Endothelial cell (in vitro differentiated cells): Measurements from ENCODE around the gene SLC6A9. TPM values are rescaled to one million over a fixed set of nuclear protein-coding genes. Genes with fewer than 3 reads are reported as not detected.

Experiments
- DNase-seq: peaks from one replicate; pipeline ENCODE4 v3.0.0; 2021; ENCODE audit warnings: low spot score
- H3K27ac Mint-ChIP-seq: one replicate; pipeline ENCODE4 v1.8.0; 2021; ENCODE audit warnings: mixed read lengths, inconsistent platforms; ENCODE audit not compliant: unreplicated experiment
- H3K27me3 Mint-ChIP-seq: one replicate; pipeline ENCODE4 v1.8.0; 2021; ENCODE audit warnings: mild to moderate bottlenecking, moderate library complexity, mixed read lengths, inconsistent platforms; ENCODE audit not compliant: unreplicated experiment
- H3K36me3 Mint-ChIP-seq: one replicate; pipeline ENCODE4 v1.8.0; 2021; ENCODE audit warnings: mild to moderate bottlenecking, low read depth, mixed read lengths, inconsistent platforms; ENCODE audit not compliant: unreplicated experiment
- H3K4me1 Mint-ChIP-seq: one replicate; pipeline ENCODE4 v1.8.0; 2021; ENCODE audit warnings: mild to moderate bottlenecking, mixed read lengths, inconsistent platforms; ENCODE audit not compliant: unreplicated experiment
- H3K4me3 Mint-ChIP-seq: one replicate; pipeline ENCODE4 v1.8.0; 2021; ENCODE audit warnings: mild to moderate bottlenecking, mixed read lengths, inconsistent platforms; ENCODE audit not compliant: unreplicated experiment
- H3K9me3 Mint-ChIP-seq: one replicate; pipeline ENCODE4 v1.8.0; 2021; ENCODE audit warnings: mixed read lengths, inconsistent platforms; ENCODE audit not compliant: unreplicated experiment
- total RNA-seq: library from RNA; stranded (reverse); fragmentation: NEBNext Ultra II Directional; extraction: Animal tissue kit (Norgen Biotek cat#: 25700); gene quantifications from one replicate; pipeline ENCODE4 v1.2.1, GENCODE V29; 2021; ENCODE audit not compliant: unreplicated experiment
- TF ChIP-seq, protein P1 (sequence below): fragments of 200-600 bp; sonication (generic); IDR thresholded peaks from one replicate; pipeline ENCODE4 v1.5.0; 2021; ENCODE audit warnings: antibody characterized with exemption; ENCODE audit not compliant: unreplicated experiment

Gene SLC6A9
- total RNA-seq, 1 donor from 2014 or later = 2.8 TPM

DNA sequence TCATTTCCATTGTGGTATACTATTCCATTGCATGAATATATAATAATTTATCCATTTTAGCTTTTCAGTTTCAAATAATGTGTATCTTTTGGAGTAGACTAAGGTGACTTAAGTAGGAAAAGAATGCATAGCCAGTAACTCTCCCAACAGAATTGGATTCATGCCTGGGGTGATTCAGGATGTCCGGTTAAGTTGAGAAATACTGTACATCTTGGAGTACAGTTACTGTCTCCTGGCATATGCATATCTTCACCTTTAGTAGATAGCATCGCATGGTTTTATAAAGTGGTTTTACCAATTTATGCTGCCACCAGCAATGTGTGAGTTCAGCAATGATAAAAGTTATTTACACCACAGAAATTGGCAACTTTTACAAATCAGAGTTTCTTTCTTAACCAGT lies 18.6 kb upstream of the SLC6A9 start:
- Mint-ChIP-seq H3K36me3 (no peaks in the 10 kb centered on the region), H3K4me3 (no peak overlapping the region), H3K27ac (no peak overlapping the region), H3K27me3 (peaks cover 2% of the 10 kb centered on the region), H3K4me1 (peaks cover 23% of the 10 kb centered on the region), H3K9me3 (no peaks in the 10 kb centered on the region)
- no peak for DNase-seq
- TF ChIP-seq, protein P1, sequence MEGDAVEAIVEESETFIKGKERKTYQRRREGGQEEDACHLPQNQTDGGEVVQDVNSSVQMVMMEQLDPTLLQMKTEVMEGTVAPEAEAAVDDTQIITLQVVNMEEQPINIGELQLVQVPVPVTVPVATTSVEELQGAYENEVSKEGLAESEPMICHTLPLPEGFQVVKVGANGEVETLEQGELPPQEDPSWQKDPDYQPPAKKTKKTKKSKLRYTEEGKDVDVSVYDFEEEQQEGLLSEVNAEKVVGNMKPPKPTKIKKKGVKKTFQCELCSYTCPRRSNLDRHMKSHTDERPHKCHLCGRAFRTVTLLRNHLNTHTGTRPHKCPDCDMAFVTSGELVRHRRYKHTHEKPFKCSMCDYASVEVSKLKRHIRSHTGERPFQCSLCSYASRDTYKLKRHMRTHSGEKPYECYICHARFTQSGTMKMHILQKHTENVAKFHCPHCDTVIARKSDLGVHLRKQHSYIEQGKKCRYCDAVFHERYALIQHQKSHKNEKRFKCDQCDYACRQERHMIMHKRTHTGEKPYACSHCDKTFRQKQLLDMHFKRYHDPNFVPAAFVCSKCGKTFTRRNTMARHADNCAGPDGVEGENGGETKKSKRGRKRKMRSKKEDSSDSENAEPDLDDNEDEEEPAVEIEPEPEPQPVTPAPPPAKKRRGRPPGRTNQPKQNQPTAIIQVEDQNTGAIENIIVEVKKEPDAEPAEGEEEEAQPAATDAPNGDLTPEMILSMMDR = no peak

DNA sequence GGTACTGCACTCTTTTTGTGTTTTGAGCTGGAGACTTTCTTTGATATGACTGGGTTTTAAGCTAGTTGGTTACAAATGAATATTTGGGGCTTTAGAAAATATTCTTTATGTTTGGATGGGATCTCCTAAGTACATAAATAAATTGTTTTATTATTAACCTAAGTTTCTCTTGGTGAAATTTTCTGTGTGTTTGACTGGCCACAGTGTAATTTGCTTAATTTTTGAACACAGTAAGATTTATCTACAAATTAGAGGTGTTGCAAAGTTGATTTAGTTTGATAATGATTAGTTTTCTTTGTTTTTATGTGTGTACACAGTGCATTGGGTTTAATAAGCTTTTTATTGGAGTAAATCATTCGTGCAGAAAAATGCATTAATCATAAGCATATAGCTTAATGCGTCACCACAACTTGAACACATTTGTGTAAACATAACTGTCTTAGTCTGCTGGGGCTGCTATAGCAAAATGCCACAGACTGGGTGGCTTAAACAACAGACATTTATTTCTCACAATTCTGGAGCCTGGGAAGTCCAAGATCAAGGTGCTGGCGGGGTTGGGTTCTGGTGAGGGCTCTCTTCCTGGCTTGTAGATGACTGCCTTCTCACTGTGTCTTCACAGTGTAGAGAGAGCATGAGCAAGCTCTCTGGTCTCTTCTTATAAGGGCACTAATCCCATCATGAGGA lies 17.4 kb upstream of the SLC6A9 start:
- no peak for DNase-seq
- peak overlapping the region; percentile 93 for H3K27ac Mint-ChIP-seq
- H3K36me3 Mint-ChIP-seq = no peaks in the 10 kb centered on the region
- TF ChIP-seq, protein P1 = no peak
- peak overlapping the region; percentile 82 for H3K4me3 Mint-ChIP-seq
- H3K9me3 Mint-ChIP-seq = no peaks in the 10 kb centered on the region
- peaks cover 23% of the 10 kb centered on the region for H3K4me1 Mint-ChIP-seq
- H3K27me3 Mint-ChIP-seq = peaks cover 2% of the 10 kb centered on the region

DNA sequence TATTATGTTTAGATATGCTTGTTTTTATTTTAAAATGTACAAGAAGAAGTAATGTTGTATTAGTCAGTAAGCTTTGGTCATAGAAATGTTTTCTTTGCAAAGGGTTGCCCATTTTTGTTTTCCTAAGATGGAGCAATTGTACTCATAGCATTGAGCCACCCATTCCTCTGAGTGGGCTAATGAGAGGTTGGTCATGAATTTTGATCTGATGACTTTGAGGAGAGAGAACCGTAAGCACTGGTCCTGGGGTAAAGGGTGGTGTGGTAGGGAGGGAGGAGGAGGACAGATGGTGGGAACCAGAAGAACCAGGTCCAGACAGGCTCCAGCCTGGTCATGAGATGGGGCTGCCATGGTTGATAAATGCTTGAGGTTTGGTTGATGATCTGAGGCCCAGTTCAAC lies 15.9 kb upstream of the SLC6A9 start:
- no peak for DNase-seq
- TF ChIP-seq, protein P1 = no peak
- Mint-ChIP-seq H3K4me1 (peaks cover 25% of the 10 kb centered on the region), H3K27ac (no peak overlapping the region), H3K27me3 (peaks cover 2% of the 10 kb centered on the region), H3K4me3 (no peak overlapping the region), H3K36me3 (no peaks in the 10 kb centered on the region), H3K9me3 (no peaks in the 10 kb centered on the region)

- H3K27ac Mint-ChIP-seq = no peak overlapping the region
- TF ChIP-seq, protein P1 = no peak
- no peaks in the 10 kb centered on the region for H3K36me3 Mint-ChIP-seq
- H3K27me3 Mint-ChIP-seq = no peaks in the 10 kb centered on the region
- no peak for DNase-seq
- H3K9me3 Mint-ChIP-seq = no peaks in the 10 kb centered on the region
- peaks cover 23% of the 10 kb centered on the region for H3K4me1 Mint-ChIP-seq
- no peak overlapping the region for H3K4me3 Mint-ChIP-seq
Measured at GRCh38 chr1:44045064-44045463, 13.8 kb upstream of the SLC6A9 start.

DNA sequence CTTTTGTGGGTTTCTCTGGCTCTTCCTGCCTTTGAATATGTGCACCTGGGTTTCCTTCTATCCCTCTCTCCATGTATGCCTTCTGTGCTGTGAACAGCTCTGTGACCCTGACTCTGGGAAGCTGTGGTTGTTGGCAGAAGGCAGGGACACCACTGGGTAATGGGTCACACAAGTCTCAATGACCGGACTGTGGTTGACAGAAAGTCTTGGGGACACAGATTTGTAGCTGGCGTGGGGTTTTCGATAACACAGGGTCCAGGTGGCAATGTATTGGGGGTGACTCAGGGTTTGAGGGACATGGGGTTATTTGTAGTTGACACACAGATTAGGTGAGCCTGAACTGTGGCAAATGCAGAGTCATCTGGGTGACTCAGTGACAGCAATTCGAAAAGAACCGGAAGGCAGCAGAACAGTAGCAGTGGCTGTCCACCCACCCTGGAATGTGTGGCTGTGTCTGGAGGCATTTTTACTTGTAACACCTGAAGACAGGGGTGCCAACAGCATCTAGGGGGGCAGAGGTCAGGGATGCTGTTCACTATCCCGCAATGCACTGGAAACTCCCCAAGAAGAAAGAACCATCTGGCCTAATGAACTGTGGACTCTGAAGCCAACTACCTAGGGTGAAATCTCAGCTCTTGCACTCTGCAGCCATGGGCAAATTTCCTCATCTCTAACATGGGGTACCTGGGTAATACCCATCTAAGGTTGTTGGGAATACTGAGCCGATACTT lies 13.0 kb upstream of the SLC6A9 start:
- H3K27me3 Mint-ChIP-seq = no peaks in the 10 kb centered on the region
- TF ChIP-seq, protein P1 = no peak
- H3K36me3 Mint-ChIP-seq = no peaks in the 10 kb centered on the region
- no peaks in the 10 kb centered on the region for H3K9me3 Mint-ChIP-seq
- no peak for DNase-seq
- no peak overlapping the region for H3K4me3 Mint-ChIP-seq
- peaks cover 23% of the 10 kb centered on the region for H3K4me1 Mint-ChIP-seq
- H3K27ac Mint-ChIP-seq = no peak overlapping the region
